Keratinocyte (primary cell): Measurements from ENCODE around the gene OR5B21. TPM values are rescaled to one million over a fixed set of nuclear protein-coding genes. Genes with fewer than 3 reads are reported as not detected.
A peak's percentile ranks its signal among the peaks of the same experiment; 100 is the strongest.

ENCODE experiments used
- DNase-seq: peaks from one replicate; pipeline ENCODE4 v3.0.0-alpha.2; 2011; ENCODE audit warnings: low read depth, missing footprints, low spot score
- FAIRE-seq: peaks from 2 replicates; lab custom pipeline; 2011; peaks lifted over from hg19 to GRCh38; lab: Jason Lieb, UNC
- H2AFZ ChIP-seq: 2 replicates; pipeline ENCODE4 v1.6.0; 2012; ENCODE audit warnings: low read length, control low read depth, inconsistent platforms; ENCODE audit not compliant: control insufficient read depth
- H3K27ac ChIP-seq: 2 replicates; pipeline ENCODE4 v1.5.1; 2011; ENCODE audit warnings: low read length; ENCODE audit not compliant: control insufficient read depth, insufficient read depth
- H3K27me3 ChIP-seq: 3 replicates; pipeline ENCODE4 v1.6.0; 2011; ENCODE audit warnings: low read length; ENCODE audit not compliant: control insufficient read depth, insufficient read depth; ENCODE audit errors: extremely low read depth
- H3K36me3 ChIP-seq, 2 experiments: 2 replicates in 1 of 2; 3 replicates in 1 of 2; pipeline ENCODE4 v1.5.1; 2011; ENCODE audit warnings: low read length in 2 of 2, mild to moderate bottlenecking in 1 of 2; ENCODE audit not compliant: control insufficient read depth in 2 of 2, insufficient read depth in 2 of 2; ENCODE audit errors: extremely low read depth in 1 of 2
- H3K4me1 ChIP-seq: 3 replicates; pipeline ENCODE4 v1.5.1; 2011; ENCODE audit warnings: low read length; ENCODE audit not compliant: control insufficient read depth, insufficient read depth; ENCODE audit errors: extremely low read depth
- H3K4me2 ChIP-seq: 3 replicates; pipeline ENCODE4 v1.6.0; 2011; ENCODE audit warnings: low read depth, low read length; ENCODE audit not compliant: control insufficient read depth, insufficient read depth; ENCODE audit errors: extremely low read depth
- H3K4me3 ChIP-seq, 3 experiments: fragments of 200-600 bp in 1 of 3; sonication (generic) in 1 of 3; 2 replicates in 2 of 3; 3 replicates in 1 of 3; pipeline ENCODE4 v1.5.1; 2011 to 2016; ENCODE audit warnings: low read length in 3 of 3, mild to moderate bottlenecking in 3 of 3, control low read depth in 2 of 3, inconsistent platforms in 1 of 3, low read depth in 1 of 3, mixed read lengths in 1 of 3, mixed run types in 1 of 3, moderate library complexity in 1 of 3; ENCODE audit not compliant: control insufficient read depth in 2 of 3, insufficient read depth in 2 of 3; ENCODE audit errors: extremely low read depth in 1 of 3
- H3K79me2 ChIP-seq: 2 replicates; pipeline ENCODE4 v1.6.0; 2012; ENCODE audit warnings: low read length; ENCODE audit not compliant: control insufficient read depth, insufficient read depth
- H3K9ac ChIP-seq: 3 replicates; pipeline ENCODE4 v1.6.0; 2011; ENCODE audit warnings: low read length; ENCODE audit not compliant: control insufficient read depth, insufficient read depth; ENCODE audit errors: extremely low read depth
- H3K9me1 ChIP-seq: 3 replicates; pipeline ENCODE4 v1.6.0; 2011; ENCODE audit warnings: low read length; ENCODE audit not compliant: control insufficient read depth, insufficient read depth; ENCODE audit errors: extremely low read depth
- H3K9me3 ChIP-seq: 2 replicates; pipeline ENCODE4 v1.5.1; 2012; ENCODE audit warnings: low read depth, low read length; ENCODE audit not compliant: control insufficient read depth
- H4K20me1 ChIP-seq: 3 replicates; pipeline ENCODE4 v1.6.0; 2011; ENCODE audit warnings: low read length; ENCODE audit not compliant: control insufficient read depth, insufficient read depth; ENCODE audit errors: extremely low read depth
- EZH2 ChIP-seq: IDR thresholded peaks from one replicate; pipeline ENCODE4 v1.6.1; 2012; ENCODE audit warnings: inconsistent platforms, mild to moderate bottlenecking, low read length, moderate library complexity
- dilution Hi-C: fragments of 300-500 bp; cut with MboI; formaldehyde crosslinking; loops from one replicate; pipeline ENCODE4 v1.7.0; 2020; ENCODE audit warnings: low sequenced_read_pairs; ENCODE audit not compliant: extremely low pct_ligation_motif_present
- polyA plus RNA-seq, 5 experiments: library from polyadenylated mRNA; depleted of rRNA in 3 of 5; stranded (reverse) in 3 of 5; stranded (forward) in 1 of 5; unstranded in 1 of 5; fragments of >200 nt; gene quantifications; 1 replicate in 1 of 5; 2 replicates in 3 of 5; 3 replicates in 1 of 5; pipeline versions ENCODE4 v1.2.1 to v1.2.3, GENCODE V29; 2011 to 2012; ENCODE audit warnings: missing spikeins in 2 of 5, low read depth in 1 of 5, low replicate concordance in 1 of 5
- TF ChIP-seq, protein P1 (sequence below), 3 experiments: IDR thresholded peaks in 1 of 3; conservative IDR thresholded peaks in 1 of 3; optimal IDR thresholded peaks in 1 of 3; 2 replicates in 2 of 3; 3 replicates in 1 of 3; pipeline versions ENCODE3 to v1.5.1; 2011; ENCODE audit warnings: low read length in 3 of 3, mild to moderate bottlenecking in 3 of 3, moderate library complexity in 2 of 3, control low read depth in 1 of 3, inconsistent platforms in 1 of 3; ENCODE audit not compliant: insufficient read depth in 2 of 3; ENCODE audit errors: extremely low read depth in 1 of 3

The OR5B21 gene
- polyA plus RNA-seq, 1 donor (not counting 4 experiments of a cell fraction or from before 2014, with no cell fraction given) = 0.09 TPM

DNA sequence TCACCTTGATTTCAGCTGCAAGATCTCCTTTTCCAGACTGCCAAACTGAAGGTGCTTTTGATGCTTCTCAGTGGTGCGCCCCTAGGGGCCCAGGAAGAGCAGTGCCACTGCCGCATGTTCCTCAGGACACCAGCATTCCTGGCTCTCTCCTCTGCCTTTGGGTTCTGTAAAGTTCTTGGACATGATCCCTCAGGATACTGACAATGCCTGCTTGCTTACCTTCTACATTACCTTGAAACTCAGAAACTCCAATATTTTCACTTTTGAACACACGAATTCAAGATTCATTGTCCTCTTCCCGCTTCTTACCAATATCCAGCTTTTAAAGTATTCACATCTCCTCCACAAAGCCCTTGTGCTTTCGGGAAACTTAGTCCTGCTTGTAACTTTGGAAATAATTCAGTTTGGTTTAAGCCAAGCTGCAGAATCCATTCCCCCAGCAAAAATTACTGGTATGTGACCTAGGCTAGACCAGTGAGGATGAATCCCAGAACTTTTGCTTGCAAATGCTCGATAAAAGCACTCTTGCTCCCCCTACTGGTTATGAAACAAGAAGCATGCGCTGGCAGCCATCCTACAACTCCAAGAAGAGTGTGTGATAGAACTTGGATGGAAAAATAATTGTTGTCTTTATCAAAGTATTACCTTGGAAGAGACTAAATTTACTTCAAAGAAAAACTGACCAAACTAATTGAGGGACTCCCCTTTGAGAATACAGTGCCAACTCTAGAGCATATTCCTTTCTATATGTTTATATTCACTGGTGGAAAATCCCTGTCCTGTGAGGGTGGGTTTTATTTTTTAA is 16.5 kb upstream of the OR5B21 start:
- no peak for TF ChIP-seq EZH2
- TF ChIP-seq, protein P1, sequence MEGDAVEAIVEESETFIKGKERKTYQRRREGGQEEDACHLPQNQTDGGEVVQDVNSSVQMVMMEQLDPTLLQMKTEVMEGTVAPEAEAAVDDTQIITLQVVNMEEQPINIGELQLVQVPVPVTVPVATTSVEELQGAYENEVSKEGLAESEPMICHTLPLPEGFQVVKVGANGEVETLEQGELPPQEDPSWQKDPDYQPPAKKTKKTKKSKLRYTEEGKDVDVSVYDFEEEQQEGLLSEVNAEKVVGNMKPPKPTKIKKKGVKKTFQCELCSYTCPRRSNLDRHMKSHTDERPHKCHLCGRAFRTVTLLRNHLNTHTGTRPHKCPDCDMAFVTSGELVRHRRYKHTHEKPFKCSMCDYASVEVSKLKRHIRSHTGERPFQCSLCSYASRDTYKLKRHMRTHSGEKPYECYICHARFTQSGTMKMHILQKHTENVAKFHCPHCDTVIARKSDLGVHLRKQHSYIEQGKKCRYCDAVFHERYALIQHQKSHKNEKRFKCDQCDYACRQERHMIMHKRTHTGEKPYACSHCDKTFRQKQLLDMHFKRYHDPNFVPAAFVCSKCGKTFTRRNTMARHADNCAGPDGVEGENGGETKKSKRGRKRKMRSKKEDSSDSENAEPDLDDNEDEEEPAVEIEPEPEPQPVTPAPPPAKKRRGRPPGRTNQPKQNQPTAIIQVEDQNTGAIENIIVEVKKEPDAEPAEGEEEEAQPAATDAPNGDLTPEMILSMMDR (optimal IDR thresholded peaks at IDR 0.05 in 1 of 3, IDR thresholded peaks at IDR 0.05 in 1 of 3, conservative IDR thresholded peaks at IDR 0.05 in 1 of 3; ENCODE audit: extremely low read depth in 1 of 3, insufficient read depth in 2 of 3, low read length in 3 of 3) = peak; percentile 75 to 88 (median 84)
- H3K27ac ChIP-seq = no peak overlapping the region
- H3K9ac ChIP-seq = no peak overlapping the region
- no peak overlapping the region for H3K4me3 ChIP-seq
- peak; percentile 60 for DNase-seq
- no peaks in the 10 kb centered on the region for H3K79me2 ChIP-seq
- H3K4me1 ChIP-seq = no peaks in the 10 kb centered on the region
- H2AFZ ChIP-seq = no peak overlapping the region
- peak overlapping the region; percentile 23 for H3K4me2 ChIP-seq
- H3K27me3 ChIP-seq = no peaks in the 10 kb centered on the region
- H3K36me3 ChIP-seq = peaks cover 0 to 11% of the 10 kb centered on the region in 2 experiments
- H3K9me1 ChIP-seq = no peaks in the 10 kb centered on the region
- no peaks in the 10 kb centered on the region for H4K20me1 ChIP-seq
- dilution Hi-C loops = no loop called here
- H3K9me3 ChIP-seq = no peaks in the 10 kb centered on the region
- peak; percentile 83 for FAIRE-seq

DNA sequence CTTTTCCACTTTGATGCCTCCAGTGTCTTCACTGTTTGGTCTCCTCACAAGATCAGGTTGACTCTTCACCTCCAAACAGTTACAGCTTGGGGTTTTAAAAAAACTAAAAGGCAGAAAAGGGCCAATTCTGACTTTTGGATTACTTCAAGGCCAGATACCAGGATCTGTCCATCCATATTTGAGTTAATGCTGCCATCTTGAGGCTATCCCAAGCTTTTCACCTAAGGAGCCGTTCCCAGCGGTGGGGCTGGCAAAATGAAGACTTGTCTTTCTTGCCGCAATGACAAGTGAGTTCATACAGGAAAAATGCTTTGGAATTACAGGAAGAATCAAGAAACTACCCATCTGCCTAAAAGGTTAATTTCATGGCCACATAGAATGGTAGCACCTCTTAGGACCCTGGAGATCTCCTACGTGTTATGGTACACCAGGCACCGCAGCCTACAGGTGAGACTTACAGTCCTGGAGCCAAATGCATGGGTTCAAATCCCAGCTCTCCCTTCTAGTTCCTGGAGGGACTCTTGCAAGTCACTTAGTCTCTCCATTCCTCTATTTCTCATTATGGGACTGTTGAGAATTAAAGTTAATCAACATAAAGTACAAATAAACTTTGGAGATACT is 6.0 kb upstream of the OR5B21 start:
- dilution Hi-C loops = no loop called here
- Histone ChIP-seq H3K4me1 (no peaks in the 10 kb centered on the region), H3K9ac (no peak overlapping the region), H2AFZ (no peak overlapping the region), H4K20me1 (no peaks in the 10 kb centered on the region), H3K9me1 (no peaks in the 10 kb centered on the region), H3K4me3 (no peak overlapping the region), H3K36me3 (no peaks in the 10 kb centered on the region), H3K9me3 (no peaks in the 10 kb centered on the region), H3K27me3 (no peaks in the 10 kb centered on the region), H3K4me2 (no peak overlapping the region), H3K79me2 (no peaks in the 10 kb centered on the region), H3K27ac (no peak overlapping the region)
- no peak for TF ChIP-seq EZH2
- TF ChIP-seq, protein P1 (optimal IDR thresholded peaks at IDR 0.05 in 1 of 3, IDR thresholded peaks at IDR 0.05 in 1 of 3, conservative IDR thresholded peaks at IDR 0.05 in 1 of 3; ENCODE audit: extremely low read depth in 1 of 3, insufficient read depth in 2 of 3, low read length in 3 of 3) = peak; percentile 58 to 81 (median 70)
- DNase-seq = no peak
- peak; percentile 88 for FAIRE-seq
